ENCODE measurements around the gene TSEN2.

The TSEN2 gene

GRCh38 chr3:12527757-12528143, 43.5 kb downstream of the TSEN2 start:
- TF ChIP-seq EZH2phosphoT487 (conservative IDR thresholded peaks at IDR 0.05; ENCODE audit: low read length) = no peak
- no peak for TF ChIP-seq CTCF (IDR thresholded peaks at IDR 0.05; ENCODE audit: insufficient read depth, low read length, poor library complexity, severe bottlenecking)
- no peaks in the 10 kb centered on the region for H3K9me3 ChIP-seq (ENCODE audit: insufficient read depth, low read length)
- H3K9me2 ChIP-seq (replicated peaks; ENCODE audit: insufficient read depth, low read length) = no peaks in the 10 kb centered on the region

DNA sequence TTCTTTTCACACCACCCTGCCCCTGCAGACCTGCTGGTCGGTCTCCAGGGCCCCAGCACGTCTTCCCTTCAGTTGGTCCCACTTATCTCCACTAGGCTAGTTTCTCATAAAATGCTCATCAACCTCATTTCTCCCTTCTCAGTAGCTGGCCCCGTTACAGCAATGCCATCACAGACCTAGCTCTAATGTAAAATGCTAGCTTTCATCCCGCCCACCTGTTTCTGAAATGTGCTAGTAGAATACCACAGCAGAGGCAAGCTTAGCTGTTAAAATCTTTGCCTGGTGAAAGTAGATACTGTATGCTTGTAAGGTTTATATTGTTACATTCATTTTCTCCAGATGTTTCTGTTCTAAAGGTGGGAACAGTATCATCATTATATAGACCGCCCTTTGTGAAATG, 47.9 kb downstream of the TSEN2 start:
- Histone ChIP-seq H3K36me3 (ENCODE audit: low read length) (no peaks in the 10 kb centered on the region), H3K9me3 (ENCODE audit: insufficient read depth, low read length) (no peaks in the 10 kb centered on the region), H3K9ac (ENCODE audit: low read length) (no peak overlapping the region), H3K79me2 (ENCODE audit: insufficient read depth, low read length) (no peaks in the 10 kb centered on the region), H3K27me3 (ENCODE audit: low read length) (no peaks in the 10 kb centered on the region), H3K4me3 (ENCODE audit: insufficient read depth, low read length, poor library complexity, severe bottlenecking) (no peak overlapping the region), H3K4me2 (ENCODE audit: low read depth, low read length, poor library complexity, severe bottlenecking) (no peak overlapping the region), H3F3A (ENCODE audit: insufficient read depth) (no peaks in the 10 kb centered on the region), H3K27ac (ENCODE audit: low read depth, low read length) (no peak overlapping the region), H4K20me1 (ENCODE audit: low read depth, low read length) (no peaks in the 10 kb centered on the region), H3K9me2 (replicated peaks; ENCODE audit: insufficient read depth, low read length) (no peaks in the 10 kb centered on the region), H2AFZ (ENCODE audit: low read depth, low read length, severe bottlenecking) (no peak overlapping the region)
- no peak for TF ChIP-seq CTCF (IDR thresholded peaks at IDR 0.05; ENCODE audit: insufficient read depth, low read length, poor library complexity, severe bottlenecking)
- no peak for TF ChIP-seq EZH2phosphoT487 (conservative IDR thresholded peaks at IDR 0.05; ENCODE audit: low read length)

More at GRCh38 chr3:12527757-12528143, 43.5 kb downstream of the TSEN2 start:
- no peaks in the 10 kb centered on the region for H3F3A ChIP-seq (ENCODE audit: insufficient read depth)
- no peaks in the 10 kb centered on the region for H3K27me3 ChIP-seq (ENCODE audit: low read length)
- no peak overlapping the region for H3K27ac ChIP-seq (ENCODE audit: low read depth, low read length)
- H2AFZ ChIP-seq (ENCODE audit: low read depth, low read length, severe bottlenecking) = no peak overlapping the region
- no peaks in the 10 kb centered on the region for H3K36me3 ChIP-seq (ENCODE audit: low read length)
- no peak overlapping the region for H3K4me2 ChIP-seq (ENCODE audit: low read depth, low read length, poor library complexity, severe bottlenecking)
- H3K79me2 ChIP-seq (ENCODE audit: insufficient read depth, low read length) = no peaks in the 10 kb centered on the region
- no peaks in the 10 kb centered on the region for H4K20me1 ChIP-seq (ENCODE audit: low read depth, low read length)
- no peak overlapping the region for H3K4me3 ChIP-seq (ENCODE audit: insufficient read depth, low read length, poor library complexity, severe bottlenecking)
- no peak overlapping the region for H3K9ac ChIP-seq (ENCODE audit: low read length)

GRCh38 chr3:12536423-12536822, 52.1 kb downstream of the TSEN2 start:
- Histone ChIP-seq H3K4me3 (ENCODE audit: insufficient read depth, low read length, poor library complexity, severe bottlenecking) (no peak overlapping the region), H3K9me2 (replicated peaks; ENCODE audit: insufficient read depth, low read length) (no peaks in the 10 kb centered on the region)

More at GRCh38 chr3:12536423-12536822, 52.1 kb downstream of the TSEN2 start:
- no peaks in the 10 kb centered on the region for H3K27me3 ChIP-seq (ENCODE audit: low read length)
- H3K9ac ChIP-seq (ENCODE audit: low read length) = no peak overlapping the region
- H3K79me2 ChIP-seq (ENCODE audit: insufficient read depth, low read length) = no peaks in the 10 kb centered on the region
- H2AFZ ChIP-seq (ENCODE audit: low read depth, low read length, severe bottlenecking) = no peak overlapping the region
- no peak overlapping the region for H3K4me2 ChIP-seq (ENCODE audit: low read depth, low read length, poor library complexity, severe bottlenecking)
- no peak for TF ChIP-seq CTCF (IDR thresholded peaks at IDR 0.05; ENCODE audit: insufficient read depth, low read length, poor library complexity, severe bottlenecking)
- no peak for TF ChIP-seq EZH2phosphoT487 (conservative IDR thresholded peaks at IDR 0.05; ENCODE audit: low read length)
- no peaks in the 10 kb centered on the region for H3K9me3 ChIP-seq (ENCODE audit: insufficient read depth, low read length)
- no peaks in the 10 kb centered on the region for H3F3A ChIP-seq (ENCODE audit: insufficient read depth)
- H3K36me3 ChIP-seq (ENCODE audit: low read length) = no peaks in the 10 kb centered on the region
- no peak overlapping the region for H3K27ac ChIP-seq (ENCODE audit: low read depth, low read length)
- H4K20me1 ChIP-seq (ENCODE audit: low read depth, low read length) = no peaks in the 10 kb centered on the region
